Germinal center (tissue), 1 donor: Measurements from ENCODE around the gene LDB2.
"Not testable (repeated sequence)": the region's sequence is repeated elsewhere in the genome, so short reads cannot be mapped to it uniquely, and the experiment has no call there.

Experiments used
- DNase-seq: peaks from one replicate; pipeline ENCODE4 v3.0.0; 2012; ENCODE audit warnings: mixed read lengths, low spot score

LDB2 gene

GRCh38 chr4:16596267-16596666 lies 302.2 kb downstream of the LDB2 start:
- DNase-seq = no peak

DNA sequence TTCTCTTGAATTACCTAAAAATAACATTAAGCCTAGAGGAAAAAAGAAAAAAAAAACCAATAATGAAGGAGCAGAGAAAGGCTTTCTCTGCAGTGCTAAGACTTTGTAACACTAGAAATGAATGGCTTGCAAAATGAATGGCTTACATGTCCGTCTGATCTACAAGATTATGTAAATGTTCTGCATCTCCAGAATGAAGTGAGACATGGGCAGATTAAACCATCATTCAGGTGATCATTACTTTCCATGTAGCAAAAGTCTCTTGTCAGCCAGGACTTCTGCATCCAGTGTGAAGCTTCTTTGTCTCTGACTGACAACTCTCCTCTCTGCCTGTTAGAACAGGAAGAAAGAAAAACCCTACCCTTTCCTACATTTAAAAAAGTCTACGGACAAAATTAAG lies 304.3 kb downstream of the LDB2 start:
- no peak for DNase-seq

- DNase-seq = no peak
These were observed 305.1 kb downstream of the LDB2 start for GRCh38 chr4:16593386-16593785.

- DNase-seq = no peak
These were observed 307.1 kb downstream of the LDB2 start for GRCh38 chr4:16591272-16591826.

- no peak for DNase-seq
These were observed 307.6 kb downstream of the LDB2 start for GRCh38 chr4:16590797-16591196.

DNA sequence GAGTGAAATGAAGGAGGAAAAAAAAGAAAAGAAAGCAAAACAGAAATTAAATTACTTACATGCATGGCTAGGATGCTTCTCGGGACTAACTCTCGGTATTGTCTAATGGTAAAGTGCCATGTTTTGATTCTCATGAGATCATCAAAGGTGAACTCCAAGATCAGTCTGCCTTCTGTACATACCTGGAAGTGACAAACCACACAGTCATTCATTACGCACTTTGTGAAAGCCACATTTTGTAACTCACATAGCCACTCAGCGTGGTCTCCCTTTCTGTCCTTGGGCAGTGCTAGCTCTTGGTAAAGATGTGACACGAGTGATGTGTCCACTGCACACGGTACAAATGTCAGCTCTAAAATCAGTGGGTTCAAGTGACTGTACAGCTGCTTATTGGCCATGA lies 309.8 kb downstream of the LDB2 start:
- DNase-seq = no peak

DNA sequence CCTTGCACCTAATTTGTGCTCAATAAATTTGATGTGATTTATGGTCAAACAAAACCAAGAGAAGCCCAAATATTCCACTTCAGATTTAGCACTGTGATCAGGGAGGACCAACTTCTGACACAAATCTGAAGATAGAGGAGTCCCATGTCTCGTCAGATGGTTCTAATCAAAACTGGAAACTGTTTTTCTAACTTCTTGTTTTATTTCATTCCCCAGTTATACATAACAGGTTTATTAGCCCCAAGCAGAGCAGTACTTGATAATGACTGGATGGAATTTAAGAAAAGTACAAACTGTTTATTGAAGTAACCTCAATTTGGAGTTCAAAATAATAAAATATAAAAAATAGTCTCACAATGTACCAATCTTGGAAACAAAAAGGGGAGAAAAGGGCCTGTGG lies 310.3 kb downstream of the LDB2 start:
- no peak for DNase-seq

GRCh38 chr4:16585053-16585452 lies 313.4 kb downstream of the LDB2 start:
- DNase-seq = no peak

- DNase-seq = no peak
These were observed 314.7 kb downstream of the LDB2 start for GRCh38 chr4:16583764-16584163.

DNA sequence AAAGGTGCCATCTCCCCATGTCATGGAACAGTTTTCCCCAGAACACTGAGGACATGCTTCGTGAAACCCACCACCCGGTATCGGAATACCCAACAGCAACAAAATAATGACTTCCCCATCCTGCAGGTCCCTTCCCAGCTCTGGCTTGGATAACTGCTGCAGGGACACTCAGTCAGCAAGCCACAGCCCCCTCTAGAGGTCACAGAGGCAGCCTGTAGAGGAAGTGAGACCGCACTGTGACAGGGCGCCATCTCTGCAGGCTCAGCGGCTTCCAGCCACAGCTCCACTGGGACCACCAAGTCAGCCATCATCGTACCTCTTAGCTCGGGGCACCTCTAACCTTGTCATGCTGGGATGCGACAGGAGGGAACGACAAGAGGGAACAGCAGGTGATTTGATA lies 315.9 kb downstream of the LDB2 start:
- no peak for DNase-seq

GRCh38 chr4:16582036-16582435 lies 316.4 kb downstream of the LDB2 start:
- no peak for DNase-seq

- no peak for DNase-seq
These were observed 317.3 kb downstream of the LDB2 start for GRCh38 chr4:16581117-16581516.

- DNase-seq = no peak
These were observed 317.9 kb downstream of the LDB2 start for GRCh38 chr4:16580514-16580913.

DNA sequence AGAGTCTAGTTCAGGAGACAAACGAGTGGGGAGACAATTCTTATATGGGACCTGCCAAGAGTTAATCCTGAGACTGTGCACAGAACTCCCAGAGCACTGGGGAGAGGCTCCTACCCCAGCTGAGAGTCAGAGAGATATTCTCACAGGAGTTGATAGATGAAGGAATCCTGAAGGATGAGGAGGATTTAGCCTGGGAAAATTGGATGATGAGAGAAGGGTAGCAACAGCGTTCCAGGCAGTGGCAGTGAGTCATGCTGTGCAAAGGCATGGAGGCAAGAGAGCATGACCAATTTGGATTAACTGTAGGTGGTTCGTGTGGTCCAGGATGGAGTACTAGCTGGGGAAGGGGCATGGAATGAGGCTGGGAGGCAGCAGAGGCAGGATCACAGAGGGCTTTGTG lies 318.6 kb downstream of the LDB2 start:
- no peak for DNase-seq

- no peak for DNase-seq
These were observed 321.3 kb downstream of the LDB2 start for GRCh38 chr4:16577177-16577576.

DNA sequence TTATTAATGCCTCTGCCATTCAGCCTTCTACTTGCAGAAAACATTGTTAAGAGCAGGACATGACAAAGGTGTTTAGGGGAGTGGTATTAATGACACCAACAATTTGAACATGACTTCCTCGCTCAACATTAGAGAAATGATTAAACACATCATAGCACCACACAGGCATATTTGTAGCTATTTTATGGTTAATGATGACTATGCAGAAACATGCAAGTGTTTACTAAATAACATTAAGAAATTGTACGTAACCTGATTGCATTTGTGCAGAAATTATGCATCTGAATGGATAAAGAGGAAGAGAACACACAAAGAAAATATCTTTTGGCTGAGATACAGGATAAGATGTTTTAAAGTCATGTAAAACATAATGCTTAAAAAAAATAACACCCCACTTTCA lies 323.5 kb downstream of the LDB2 start:
- no peak for DNase-seq

GRCh38 chr4:16573739-16574138 lies 324.7 kb downstream of the LDB2 start:
- no peak for DNase-seq

DNA sequence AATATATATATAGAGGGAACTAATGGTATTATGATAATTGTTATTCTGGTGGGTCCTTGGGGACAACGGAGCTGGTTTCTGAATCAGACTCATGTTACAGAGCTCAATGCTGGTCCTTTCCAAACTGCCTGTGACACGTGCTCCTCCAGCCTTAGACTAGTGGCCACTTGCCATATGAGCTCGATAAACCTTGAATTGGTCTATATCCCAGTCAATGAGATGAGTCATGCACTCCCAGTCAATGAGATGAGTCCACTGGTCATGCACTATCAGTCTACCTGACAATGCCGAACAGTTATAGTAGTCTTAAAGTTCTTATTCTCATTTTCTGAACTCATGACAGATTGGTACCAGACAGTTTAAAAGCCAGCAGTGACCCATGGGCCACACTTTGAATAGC lies 325.2 kb downstream of the LDB2 start:
- no peak for DNase-seq

GRCh38 chr4:16572631-16573030 lies 325.8 kb downstream of the LDB2 start:
- no peak for DNase-seq

DNA sequence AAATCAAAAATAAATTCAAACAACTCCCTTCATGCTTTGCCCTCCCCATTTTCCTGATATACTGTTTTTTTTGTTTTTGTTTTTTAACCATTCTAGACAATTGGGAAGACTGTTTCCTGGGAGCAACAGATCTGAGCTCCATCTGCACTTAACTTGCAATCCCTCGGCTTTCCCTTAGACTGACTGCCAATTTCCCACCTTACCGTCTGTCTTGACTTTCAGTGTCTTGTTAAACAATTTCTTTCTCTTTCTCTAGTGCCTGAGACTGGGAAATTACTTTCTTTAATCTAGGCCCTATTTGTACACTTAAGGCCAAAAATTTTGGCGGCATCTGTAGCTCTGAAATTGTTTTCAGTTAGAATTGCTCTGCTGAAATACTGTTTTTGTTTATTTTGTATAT lies 326.3 kb downstream of the LDB2 start:
- no peak for DNase-seq

DNA sequence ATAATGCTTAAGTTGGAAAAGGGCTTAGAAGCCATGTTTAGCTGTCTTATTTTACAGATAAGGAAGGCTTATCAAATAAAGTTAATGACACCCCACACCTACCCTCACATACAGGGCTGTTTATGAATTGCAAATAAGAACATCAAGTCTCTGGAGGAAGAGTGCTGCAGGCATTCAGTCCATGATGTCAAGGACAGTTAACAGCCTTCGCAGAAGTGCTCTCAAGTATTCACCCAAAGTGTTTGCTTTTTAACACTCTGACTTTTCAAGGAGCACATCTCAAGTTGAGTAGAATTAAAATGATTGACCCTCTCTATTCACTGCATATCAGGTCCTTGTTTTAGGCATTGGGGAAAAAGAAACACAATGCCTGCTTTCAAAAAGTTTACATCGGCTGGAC lies 328.7 kb downstream of the LDB2 start:
- no peak for DNase-seq

DNA sequence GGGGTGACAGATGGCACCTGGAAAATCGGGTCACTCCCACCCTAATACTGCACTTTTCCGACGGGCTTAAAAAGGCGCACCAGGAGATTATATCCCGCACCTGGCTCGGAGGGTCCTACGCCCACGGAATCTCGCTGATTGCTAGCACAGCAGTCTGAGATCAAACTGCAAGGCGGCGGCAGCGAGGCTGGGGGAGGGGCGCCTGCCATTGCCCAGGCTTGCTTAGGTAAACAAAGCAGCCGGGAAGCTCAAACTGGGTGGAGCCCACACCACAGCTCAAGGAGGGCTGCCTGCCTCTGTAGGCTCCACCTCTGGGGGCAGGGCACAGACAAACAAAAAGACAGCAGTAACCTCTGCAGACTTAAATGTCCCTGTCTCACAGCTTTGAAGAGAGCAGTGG lies 341.1 kb downstream of the LDB2 start:
- not testable (repeated sequence) for DNase-seq

DNA sequence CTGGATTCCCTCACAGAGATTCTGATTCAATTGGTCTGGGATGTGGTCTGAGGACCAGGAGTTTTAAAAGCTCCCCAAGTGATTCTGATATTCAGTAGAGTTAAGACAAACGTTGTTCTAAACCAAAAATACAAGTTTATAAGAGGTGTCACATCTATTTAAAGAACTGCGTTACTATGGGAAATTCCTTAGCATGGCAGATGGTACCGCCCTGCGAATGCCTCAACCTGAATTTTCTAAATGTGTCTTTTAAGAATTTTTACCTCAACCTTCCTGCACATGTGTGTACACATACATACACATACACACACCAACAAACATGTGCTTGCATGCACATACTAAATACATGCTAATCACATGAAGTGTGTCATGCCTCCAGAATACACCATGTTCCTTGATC lies 343.3 kb downstream of the LDB2 start:
- DNase-seq = no peak

DNA sequence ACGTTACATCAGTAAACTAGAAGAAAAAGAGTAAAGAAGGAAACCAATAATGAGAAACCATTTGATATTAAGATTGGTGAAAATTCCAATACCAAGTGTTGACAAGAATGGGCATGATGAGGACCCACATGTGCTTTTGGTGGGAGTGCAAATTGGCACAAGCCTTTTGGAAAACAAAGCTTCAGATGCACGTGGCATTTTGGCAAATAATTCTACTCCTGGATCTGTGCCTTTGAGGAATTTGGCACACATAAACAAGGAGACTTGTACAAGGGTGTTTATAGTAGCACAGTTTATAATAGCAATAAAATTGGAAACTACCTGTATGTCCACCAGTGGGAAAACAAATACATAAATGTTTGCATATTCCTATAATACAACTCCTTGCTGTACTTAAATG lies 347.9 kb downstream of the LDB2 start:
- DNase-seq = no peak

GRCh38 chr4:16545656-16546055 lies 352.8 kb downstream of the LDB2 start:
- DNase-seq = no peak
